Heart left ventricle (tissue), 16 donors: ENCODE data around the gene DGAT2. TPM values are rescaled to one million over a fixed set of nuclear protein-coding genes. Genes with fewer than 3 reads are reported as not detected.

Source experiments
- ATAC-seq, 4 donors: fragments of 200-7000 bp; cut with Tn5 transposase; one replicate each; pipeline ENCODE4 v1.9.1; 2020 to 2022; ENCODE audit warnings: moderate library complexity in 4 of 4, mild to moderate bottlenecking in 3 of 4, moderate number of reproducible peaks in 1 of 4
- DNase-seq, 5 donors: peaks; one replicate each; pipeline ENCODE4 v3.0.0-alpha.2; 2020
- H3K27ac ChIP-seq, 12 donors: fragments of 200-600 bp; sonication (generic) in 4 of 12; one replicate each; pipeline versions ENCODE4 v1.5.0 to v1.8.0; 2016 to 2022; ENCODE audit warnings: mild to moderate bottlenecking in 2 of 12
- H3K27me3 ChIP-seq, 9 donors: fragments of 200-600 bp; sonication (generic) in 2 of 9; one replicate each; pipeline versions ENCODE4 v1.5.1 to v1.8.0; 2016 to 2022; ENCODE audit warnings: mild to moderate bottlenecking in 3 of 9
- H3K36me3 ChIP-seq, 9 donors: fragments of 200-600 bp; sonication (generic) in 2 of 9; one replicate each; pipeline versions ENCODE4 v1.5.0 to v1.8.0; 2018 to 2022; ENCODE audit warnings: mild to moderate bottlenecking in 2 of 9
- H3K4me1 ChIP-seq, 12 donors: fragments of 200-600 bp; sonication (generic) in 4 of 12; one replicate each; pipeline versions ENCODE4 v1.5.0 to v1.8.0; 2016 to 2022; ENCODE audit warnings: mild to moderate bottlenecking in 3 of 12
- H3K4me3 ChIP-seq, 12 donors: fragments of 200-600 bp; sonication (generic) in 4 of 12; one replicate each; pipeline versions ENCODE4 v1.5.0 to v1.8.0; 2017 to 2022; ENCODE audit warnings: mild to moderate bottlenecking in 9 of 12, moderate library complexity in 4 of 12
- H3K9me3 ChIP-seq, 12 donors: fragments of 200-600 bp; sonication (generic) in 4 of 12; one replicate each; pipeline versions ENCODE4 v1.5.0 to v1.8.0; 2016 to 2022; ENCODE audit warnings: mild to moderate bottlenecking in 1 of 12
- CTCF ChIP-seq, 12 donors: fragments of 200-600 bp; sonication (generic) in 4 of 12; IDR thresholded peaks; one replicate each; pipeline versions ENCODE4 v1.5.0 to v1.8.0; 2018 to 2022; ENCODE audit warnings: antibody characterized with exemption in 12 of 12, mild to moderate bottlenecking in 5 of 12
- POLR2A ChIP-seq, 2 donors: fragments of 450-650 bp; IDR thresholded peaks; one replicate each; pipeline ENCODE4 v1.6.1; 2017; ENCODE audit warnings: antibody characterized with exemption in 2 of 2, mild to moderate bottlenecking in 2 of 2, moderate library complexity in 2 of 2
- WGBS, 4 donors: extraction: QIAGEN DNeasy Blood & Tissue Kit in 2 of 4; methylation state at CpG; one replicate each; pipeline versions ENCODE4 v1.1.5 to v1.1.7; 2013 to 2018; 5-methylcytosine and 5-hydroxymethylcytosine counted together
- intact Hi-C, 10 donors: fragments of 100-400 bp; cut with DNase I; formaldehyde crosslinking; loops; one replicate each; pipeline versions ENCODE4 v1.11.1 to v1.14.2; 2022
- polyA plus RNA-seq, 2 donors: library from polyadenylated mRNA; stranded (reverse); fragments of 200-250 nt; gene quantifications; one replicate each; pipeline ENCODE4 v1.2.3, GENCODE V29; 2013
- total RNA-seq, 9 donors: library from RNA; depleted of rRNA in 2 of 9; stranded (reverse); fragments of >200 nt in 2 of 9; fragmentation: NEBNext Ultra II Directional in 3 of 9; extraction: Animal tissue kit (Norgen Biotek cat#: 25700) in 3 of 9; gene quantifications; one replicate each; pipeline versions ENCODE4 v1.1.0 to v1.2.4, GENCODE V29; 2016 to 2023
- donor health status: ischemic (EF 13 %, LVEDD 7.1; RV severe dilation, severe dysfunction).
- donor health status: healthy with polysubstance abuse.
- donor health status: DM: no; HTN: yes; CAD: no.
- donor health status: DM: no; HTN: no; CAD: no.
- donor health status: ischemic (EF 25% LVEDD 6.9; RV normal size, moderate dysfunction).
- donor health status: ischemic (EF 25% LVEDD 5.7; RV mildly dilated, moderate dysfunction).
- donor health status: healthy.
- donor health status: DM: yes; HTN: yes; CAD: no.
- donor health status: ischemic (EF 35%, LVEDD 5.7; RV mildly dilated, moderate dysfunction).
- donor health status: nonischemic (EF 11% LVEDD 7.7; RV severe dilation, severe dysfunction).
- donor health status: DM: yes; HTN: yes; CAD: no.
- donor health status: PGD.
- donor health status: ischemic (EF 29% LVEDD 5.4; RV normal size, mild dysfunction).
- donor health status: nonischemic (EF 23%, LVEDD 6.1; RV moderate dilation, normal function).

Gene DGAT2
- total and polyA plus RNA-seq, 11 donors, result 4.0 to 48.3 (median 8.3) TPM

- ATAC-seq (no peak), DNase-seq (no peak)
- no peaks in the 10 kb centered on the region for H3K9me3 ChIP-seq
- intact Hi-C loops, result no loop called here
- H3K27ac ChIP-seq, result no peak overlapping the region
- H3K27me3 ChIP-seq, result no peaks in the 10 kb centered on the region
- 94 to 100% (median 100%) methylated on average over 1 of the region's 1 CpG for WGBS, 4 donors
- H3K36me3 ChIP-seq, result no peaks in the 10 kb centered on the region
- H3K4me3 ChIP-seq, result no peak overlapping the region
- TF ChIP-seq CTCF (IDR thresholded peaks at IDR 0.05) (no peak), POLR2A (IDR thresholded peaks at IDR 0.05) (no peak)
- H3K4me1 ChIP-seq, result peaks cover 0 to 23% (median 7%) of the 10 kb centered on the region in 12 donors
Measured at GRCh38 chr11:75797792-75798191, 29.2 kb downstream of the DGAT2 start.

GRCh38 chr11:75800136-75800675 lies 31.6 kb downstream of the DGAT2 start:
- no peaks in the 10 kb centered on the region for H3K27me3 ChIP-seq
- H3K4me1 ChIP-seq, result peaks cover 0 to 30% (median 0%) of the 10 kb centered on the region in 12 donors
- intact Hi-C loops, result loop anchor here in 9 of 10 donors (5.0 to 10.0 kb wide), 5 partner anchors 67 to 517 kb away; no protein-coding TSS in a partner anchor
- ATAC-seq, result no peak
- H3K9me3 ChIP-seq, result no peaks in the 10 kb centered on the region
- no peak for TF ChIP-seq POLR2A (IDR thresholded peaks at IDR 0.05)
- TF ChIP-seq CTCF (IDR thresholded peaks at IDR 0.05), result no peak
- no peak overlapping the region for H3K27ac ChIP-seq
- 94 to 96% (median 95%) methylated on average over 7 to 8 of the region's 8 CpGs for WGBS, 4 donors
- H3K36me3 ChIP-seq, result no peaks in the 10 kb centered on the region
- no peak overlapping the region for H3K4me3 ChIP-seq
- no peak for DNase-seq

GRCh38 chr11:75800728-75801361 lies 32.3 kb downstream of the DGAT2 start:
- intact Hi-C loops, result loop anchor here in 9 of 10 donors (5.0 to 10.0 kb wide), 5 partner anchors 66 to 516 kb away; no protein-coding TSS in a partner anchor
- no peaks in the 10 kb centered on the region for H3K9me3 ChIP-seq
- no peaks in the 10 kb centered on the region for H3K27me3 ChIP-seq
- H3K4me1 ChIP-seq, result peaks cover 0 to 30% (median 0%) of the 10 kb centered on the region in 12 donors
- 82 to 87% (median 84%) methylated on average over 6 of the region's 6 CpGs for WGBS, 4 donors
- no peak overlapping the region for H3K4me3 ChIP-seq
- H3K36me3 ChIP-seq, result no peaks in the 10 kb centered on the region
- no peak overlapping the region for H3K27ac ChIP-seq
- ATAC-seq, result no peak
- no peak for TF ChIP-seq CTCF (IDR thresholded peaks at IDR 0.05)
- no peak for TF ChIP-seq POLR2A (IDR thresholded peaks at IDR 0.05)
- DNase-seq, result no peak

- peak in 3 of 4 donors; percentile 42 to 56 (median 51) for ATAC-seq
- H3K36me3 ChIP-seq, result no peaks in the 10 kb centered on the region
Measured at GRCh38 chr11:75801362-75802020, 32.9 kb downstream of the DGAT2 start.

More at GRCh38 chr11:75801362-75802020, 32.9 kb downstream of the DGAT2 start:
- Histone ChIP-seq H3K4me1 (peaks cover 0 to 30% (median 0%) of the 10 kb centered on the region in 12 donors), H3K27me3 (no peaks in the 10 kb centered on the region), H3K9me3 (no peaks in the 10 kb centered on the region), H3K4me3 (no peak overlapping the region), H3K27ac (peak overlapping the region in 1 of 12 donors; percentile 24)
- 66 to 76% (median 72%) methylated on average over 9 of the region's 9 CpGs for WGBS, 4 donors
- no peak for TF ChIP-seq CTCF (IDR thresholded peaks at IDR 0.05)
- no peak for TF ChIP-seq POLR2A (IDR thresholded peaks at IDR 0.05)
- DNase-seq, result peak in 4 of 5 donors; percentile 37 to 66 (median 44)
- intact Hi-C loops, result loop anchor here (2.0 to 10.0 kb wide), 7 partner anchors 65 to 516 kb away; no protein-coding TSS in a partner anchor
